SU-DHL-6 (cell line): Measurements from ENCODE around the gene SAFB.

Source experiments
- H2AFZ ChIP-seq: fragments of 200-600 bp; sonication (generic); 2 replicates; pipeline ENCODE4 v1.6.1; 2014; ENCODE audit warnings: low read depth, mild to moderate bottlenecking, moderate library complexity, mixed read lengths, antibody characterized with exemption, low read length; ENCODE audit not compliant: severe bottlenecking
- H3F3A ChIP-seq: fragments of 200-600 bp; shearing (Covaris generic); 2 replicates; pipeline ENCODE4 v1.6.0; 2016; ENCODE audit warnings: antibody characterized with exemption, mild to moderate bottlenecking; ENCODE audit not compliant: insufficient read depth
- H3K27ac ChIP-seq: fragments of 200-600 bp; sonication (generic); 2 replicates; pipeline ENCODE4 v1.5.1; 2016; ENCODE audit warnings: low read depth, mild to moderate bottlenecking, low read length, moderate library complexity, mixed read lengths
- H3K27me3 ChIP-seq: fragments of 200-600 bp; sonication (generic), shearing (Covaris generic); 2 replicates; pipeline ENCODE4 v1.6.0; 2014; ENCODE audit warnings: mild to moderate bottlenecking, low read length
- H3K36me3 ChIP-seq: fragments of 200-600 bp; sonication (generic); 2 replicates; pipeline ENCODE4 v1.6.1; 2014; ENCODE audit warnings: mild to moderate bottlenecking, low read length, mixed read lengths
- H3K4me2 ChIP-seq: fragments of 300-600, 200-600 bp; shearing (Covaris generic), sonication (generic); 2 replicates; pipeline ENCODE4 v1.6.0; 2014; ENCODE audit warnings: low read length, low read depth, mild to moderate bottlenecking; ENCODE audit not compliant: poor library complexity, severe bottlenecking
- H3K4me3 ChIP-seq: fragments of 200-600 bp; sonication (generic); 2 replicates; pipeline ENCODE4 v1.5.1; 2014; ENCODE audit warnings: antibody characterized with exemption, low read length, mild to moderate bottlenecking, mixed read lengths; ENCODE audit not compliant: insufficient read depth, poor library complexity, severe bottlenecking
- H3K79me2 ChIP-seq: fragments of 200-600 bp; sonication (generic); 2 replicates; pipeline ENCODE4 v1.6.1; 2014; ENCODE audit warnings: mild to moderate bottlenecking, low read length, moderate library complexity; ENCODE audit not compliant: insufficient read depth
- H3K9ac ChIP-seq: fragments of 200-600 bp; sonication (generic); 2 replicates; pipeline ENCODE4 v1.7.0; 2014; ENCODE audit warnings: mild to moderate bottlenecking, low read length
- H3K9me2 ChIP-seq: fragments of 200-600 bp; sonication (generic); replicated peaks from 2 replicates; pipeline ENCODE4 v1.6.1; 2014; ENCODE audit warnings: low read length; ENCODE audit not compliant: insufficient read depth
- H3K9me3 ChIP-seq: fragments of 200-600 bp; sonication (generic); 2 replicates; pipeline ENCODE4 v1.6.1; 2014; ENCODE audit warnings: low read length, mixed read lengths; ENCODE audit not compliant: insufficient read depth
- H4K20me1 ChIP-seq: fragments of 200-600 bp; sonication (generic); 2 replicates; pipeline ENCODE4 v1.6.1; 2014; ENCODE audit warnings: low read depth, mild to moderate bottlenecking, antibody characterized with exemption, low read length, moderate library complexity, mixed read lengths
- EZH2phosphoT487 ChIP-seq: fragments of 200-600 bp; sonication (generic), shearing (Covaris generic); conservative IDR thresholded peaks from 2 replicates; pipeline ENCODE4 v1.6.1; 2018; ENCODE audit warnings: mild to moderate bottlenecking, antibody characterized with exemption, low read length, moderate library complexity, mixed read lengths
- TF ChIP-seq, protein P1 (sequence below): fragments of 200-600 bp; sonication (generic); IDR thresholded peaks from one replicate; pipeline ENCODE4 v1.5.1; 2017; ENCODE audit warnings: antibody characterized with exemption, mild to moderate bottlenecking, low read length, moderate library complexity; ENCODE audit not compliant: insufficient read depth, poor library complexity, severe bottlenecking

Gene SAFB

DNA sequence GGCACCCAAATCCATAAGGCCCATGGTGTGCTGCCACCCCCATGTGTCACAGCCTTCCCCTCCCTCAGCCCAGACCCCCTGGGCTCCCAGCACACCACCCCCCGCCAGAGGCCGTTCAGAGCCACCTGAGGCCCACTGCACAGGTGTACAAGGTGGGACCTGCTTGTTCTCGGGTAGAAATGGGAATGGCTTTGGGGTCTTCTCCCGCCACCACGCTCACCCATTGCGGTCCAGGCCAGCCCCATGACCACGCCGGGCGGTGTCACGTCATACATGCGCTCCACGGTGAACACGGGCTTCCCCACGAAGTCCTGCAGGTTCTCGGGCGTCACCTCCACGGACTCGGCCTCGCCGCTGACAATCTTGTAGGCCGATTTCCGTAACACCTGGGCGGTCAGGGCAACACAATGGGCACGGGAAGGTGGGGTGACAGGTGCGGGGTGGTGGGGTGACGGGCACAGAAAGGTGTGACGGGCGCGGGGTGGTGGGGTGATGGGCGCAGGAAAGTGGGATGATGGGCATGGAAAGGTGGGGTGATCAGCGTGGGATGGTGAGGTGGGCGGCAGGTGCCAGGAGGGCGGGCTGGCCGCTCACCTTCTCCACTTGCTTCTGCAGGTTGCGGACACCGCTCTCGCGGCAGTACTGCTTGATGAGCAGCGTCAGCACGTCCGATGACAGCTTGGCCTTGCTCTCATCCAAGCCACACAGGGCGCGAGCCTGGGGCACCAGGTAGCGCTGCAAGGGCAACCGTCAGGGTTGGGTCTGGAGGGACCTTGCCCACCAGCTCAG lies 71.5 kb downstream of the SAFB start:
- Histone ChIP-seq H3F3A (peaks cover 42% of the 10 kb centered on the region), H3K79me2 (peaks cover 30% of the 10 kb centered on the region), H2AFZ (no peak overlapping the region), H3K4me3 (no peak overlapping the region), H3K36me3 (no peaks in the 10 kb centered on the region; the same call in 1 of the 2 replicates), H3K9ac (no peak overlapping the region), H3K27me3 (no peaks in the 10 kb centered on the region), H3K4me2 (no peak overlapping the region), H3K9me2 (no peaks in the 10 kb centered on the region), H3K9me3 (no peaks in the 10 kb centered on the region), H3K27ac (no peak overlapping the region), H4K20me1 (no peaks in the 10 kb centered on the region; the same call in 1 of the 2 replicates)
- TF ChIP-seq EZH2phosphoT487, result no peak
- TF ChIP-seq, protein P1, sequence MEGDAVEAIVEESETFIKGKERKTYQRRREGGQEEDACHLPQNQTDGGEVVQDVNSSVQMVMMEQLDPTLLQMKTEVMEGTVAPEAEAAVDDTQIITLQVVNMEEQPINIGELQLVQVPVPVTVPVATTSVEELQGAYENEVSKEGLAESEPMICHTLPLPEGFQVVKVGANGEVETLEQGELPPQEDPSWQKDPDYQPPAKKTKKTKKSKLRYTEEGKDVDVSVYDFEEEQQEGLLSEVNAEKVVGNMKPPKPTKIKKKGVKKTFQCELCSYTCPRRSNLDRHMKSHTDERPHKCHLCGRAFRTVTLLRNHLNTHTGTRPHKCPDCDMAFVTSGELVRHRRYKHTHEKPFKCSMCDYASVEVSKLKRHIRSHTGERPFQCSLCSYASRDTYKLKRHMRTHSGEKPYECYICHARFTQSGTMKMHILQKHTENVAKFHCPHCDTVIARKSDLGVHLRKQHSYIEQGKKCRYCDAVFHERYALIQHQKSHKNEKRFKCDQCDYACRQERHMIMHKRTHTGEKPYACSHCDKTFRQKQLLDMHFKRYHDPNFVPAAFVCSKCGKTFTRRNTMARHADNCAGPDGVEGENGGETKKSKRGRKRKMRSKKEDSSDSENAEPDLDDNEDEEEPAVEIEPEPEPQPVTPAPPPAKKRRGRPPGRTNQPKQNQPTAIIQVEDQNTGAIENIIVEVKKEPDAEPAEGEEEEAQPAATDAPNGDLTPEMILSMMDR, result no peak

DNA sequence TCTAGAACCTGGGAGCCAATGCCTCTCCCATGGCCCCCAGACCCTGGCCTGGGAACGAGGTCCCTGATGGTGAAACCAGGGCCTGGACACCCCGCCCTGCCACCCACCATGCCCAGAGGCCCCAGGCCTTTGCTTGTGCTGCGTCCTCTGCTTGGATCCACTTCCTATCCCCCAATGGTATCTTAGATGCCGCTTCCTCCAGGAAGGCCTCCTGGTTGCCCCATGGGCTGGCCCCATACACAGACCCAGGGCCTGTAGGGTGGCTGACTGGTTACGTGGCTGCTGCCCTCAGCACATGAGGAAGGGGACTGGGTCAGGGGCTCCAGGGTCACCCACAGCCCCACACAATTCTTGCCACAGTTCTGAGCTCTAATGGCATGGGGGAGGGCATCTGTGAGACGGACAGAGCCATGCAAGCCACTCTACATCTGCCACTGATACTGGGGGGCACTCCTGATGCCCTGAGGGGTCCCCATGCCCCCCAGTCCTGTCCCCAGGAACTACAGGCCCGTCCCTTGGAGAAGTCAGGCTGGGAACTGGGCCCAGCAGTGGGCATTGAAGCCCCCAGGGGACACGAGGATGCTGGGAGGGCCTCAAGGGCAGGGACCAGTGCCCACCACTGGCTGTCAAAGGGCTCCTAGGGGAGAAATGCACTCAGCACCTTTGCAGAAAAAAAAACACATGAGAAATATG lies 72.2 kb downstream of the SAFB start:
- H4K20me1 ChIP-seq, result no peaks in the 10 kb centered on the region; the same call in 1 of the 2 replicates
- H3K9me2 ChIP-seq, result no peaks in the 10 kb centered on the region
- H3K79me2 ChIP-seq, result peaks cover 30% of the 10 kb centered on the region
- peak overlapping the region; percentile 47 for H3K27ac ChIP-seq
- H3K4me2 ChIP-seq, result no peak overlapping the region
- H3K4me3 ChIP-seq, result no peak overlapping the region
- H3K9ac ChIP-seq, result no peak overlapping the region
- H3K27me3 ChIP-seq, result no peaks in the 10 kb centered on the region
- no peaks in the 10 kb centered on the region for H3K9me3 ChIP-seq
- TF ChIP-seq, protein P1, result no peak
- no peak for TF ChIP-seq EZH2phosphoT487
- H2AFZ ChIP-seq, result no peak overlapping the region
- H3K36me3 ChIP-seq, result no peaks in the 10 kb centered on the region; the same call in 1 of the 2 replicates
- peaks cover 42% of the 10 kb centered on the region for H3F3A ChIP-seq

DNA sequence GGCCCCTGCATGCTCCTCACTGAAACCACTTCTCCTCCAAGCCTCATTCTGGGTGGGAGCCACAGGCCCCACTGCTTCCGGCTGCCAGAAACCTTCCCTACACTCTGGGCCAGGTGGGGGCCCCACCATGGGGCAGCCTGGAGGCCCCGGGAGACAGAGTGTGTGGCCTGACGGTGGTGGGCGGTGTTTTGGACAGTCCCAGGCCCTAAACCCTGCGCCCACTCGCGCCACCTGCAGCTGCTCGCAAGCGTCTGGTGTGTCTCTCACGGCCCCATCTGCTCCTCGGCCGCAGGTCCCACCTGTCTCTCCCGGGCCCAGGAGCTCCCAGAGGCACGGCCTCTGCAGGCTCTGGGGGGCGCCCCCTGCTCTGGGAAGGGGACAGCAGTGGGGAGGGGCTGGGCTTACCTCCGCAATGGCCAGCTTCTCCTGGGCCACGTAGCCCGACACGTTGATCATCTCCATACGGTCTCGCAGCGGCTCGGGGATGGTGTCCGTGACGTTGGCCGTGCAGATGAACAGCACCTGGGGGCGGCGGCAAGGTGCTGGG lies 72.8 kb downstream of the SAFB start:
- Histone ChIP-seq H3K79me2 (peaks cover 24% of the 10 kb centered on the region), H3K4me2 (no peak overlapping the region), H3K27ac (peak overlapping the region; percentile 47), H3K4me3 (no peak overlapping the region), H4K20me1 (no peaks in the 10 kb centered on the region; the same call in 1 of the 2 replicates), H3K9ac (no peak overlapping the region), H3K9me2 (no peaks in the 10 kb centered on the region), H3K9me3 (no peaks in the 10 kb centered on the region), H3K36me3 (no peaks in the 10 kb centered on the region; the same call in 1 of the 2 replicates), H2AFZ (no peak overlapping the region), H3K27me3 (no peaks in the 10 kb centered on the region), H3F3A (peaks cover 37% of the 10 kb centered on the region)
- TF ChIP-seq, protein P1, result no peak
- no peak for TF ChIP-seq EZH2phosphoT487
